GM23248 (cell line): Measurements from ENCODE around the gene RAB31. TPM values are rescaled to one million over a fixed set of nuclear protein-coding genes. Genes with fewer than 3 reads are reported as not detected.
"Not testable (repeated sequence)": the region's sequence is repeated elsewhere in the genome, so short reads cannot be mapped to it uniquely, and the experiment has no call there.

Experiments
- DNase-seq: peaks from one replicate; pipeline ENCODE4 v3.0.0-alpha.2; 2015
- H2AFZ ChIP-seq: fragments of 200-600 bp; sonication (generic); 2 replicates; pipeline ENCODE4 v1.6.1; 2016; ENCODE audit warnings: antibody characterized with exemption
- H3F3A ChIP-seq: fragments of 200-600 bp; sonication (generic); 2 replicates; pipeline ENCODE4 v1.6.1; 2016; ENCODE audit warnings: mild to moderate bottlenecking, antibody characterized with exemption, mixed run types; ENCODE audit not compliant: insufficient read depth
- H3K27ac ChIP-seq: fragments of 200-600 bp; sonication (generic); 2 replicates; pipeline ENCODE4 v1.5.1; 2016; ENCODE audit warnings: mild to moderate bottlenecking
- H3K27me3 ChIP-seq: fragments of 200-600 bp; sonication (generic); replicated peaks from 2 replicates; pipeline ENCODE4 v1.6.1; 2016; ENCODE audit warnings: mild to moderate bottlenecking; ENCODE audit not compliant: insufficient read depth
- H3K36me3 ChIP-seq: fragments of 200-600 bp; sonication (generic); 2 replicates; pipeline ENCODE4 v1.6.1; 2016; ENCODE audit warnings: low read depth, mild to moderate bottlenecking
- H3K4me1 ChIP-seq: fragments of 200-600 bp; sonication (generic); 2 replicates; pipeline ENCODE4 v1.6.1; 2016; ENCODE audit warnings: mild to moderate bottlenecking; ENCODE audit not compliant: insufficient read depth
- H3K4me2 ChIP-seq: fragments of 200-600 bp; sonication (generic); one replicate; pipeline ENCODE4 v1.6.1; 2016; ENCODE audit warnings: mild to moderate bottlenecking; ENCODE audit not compliant: unreplicated experiment
- H3K4me3 ChIP-seq: fragments of 200-600 bp; sonication (generic); 2 replicates; pipeline ENCODE4 v1.5.1; 2016; ENCODE audit warnings: mild to moderate bottlenecking
- H3K79me2 ChIP-seq: fragments of 200-600 bp; sonication (generic); 2 replicates; pipeline ENCODE4 v1.6.1; 2016; ENCODE audit warnings: mild to moderate bottlenecking; ENCODE audit not compliant: insufficient read depth
- H3K9ac ChIP-seq: fragments of 200-600 bp; sonication (generic); 2 replicates; pipeline ENCODE4 v1.6.1; 2016; ENCODE audit warnings: mild to moderate bottlenecking
- H3K9me2 ChIP-seq: fragments of 200-600 bp; sonication (generic); 2 replicates; pipeline ENCODE4 v1.6.1; 2016; ENCODE audit warnings: mixed run types, mild to moderate bottlenecking, moderate library complexity; ENCODE audit not compliant: insufficient read depth
- H3K9me3 ChIP-seq: fragments of 200-600 bp; sonication (generic); one replicate; pipeline ENCODE4 v1.6.1; 2017; ENCODE audit warnings: low read depth
- H4K20me1 ChIP-seq: fragments of 200-600 bp; sonication (generic); 2 replicates; pipeline ENCODE4 v1.6.0; 2016; ENCODE audit not compliant: insufficient read depth
- EZH2 ChIP-seq: fragments of 200-600 bp; sonication (generic); IDR thresholded peaks from 2 replicates; pipeline ENCODE4 v1.6.1; 2018; ENCODE audit warnings: antibody characterized with exemption, mild to moderate bottlenecking; ENCODE audit not compliant: insufficient read depth, poor library complexity, severe bottlenecking
- EZH2phosphoT487 ChIP-seq: fragments of 200-600 bp; sonication (generic); IDR thresholded peaks from 2 replicates; pipeline ENCODE4 v1.6.1; 2018; ENCODE audit warnings: antibody characterized with exemption, moderate library complexity, mild to moderate bottlenecking, low read depth; ENCODE audit not compliant: insufficient read depth
- WGBS, 2 experiments: methylation state at CpG; one replicate each; pipeline ENCODE4 v1.1.6; 2015 to 2017; ENCODE audit warnings: low lambda C conversion rate in 2 of 2, low coverage in 1 of 2; ENCODE audit errors: missing lambda C conversion rate in 2 of 2; 5-methylcytosine and 5-hydroxymethylcytosine counted together
- in situ Hi-C: fragments of 300-500 bp; cut with MboI; formaldehyde crosslinking; loops from 2 replicates; pipeline ENCODE4 v1.15.0; 2020
- polyA plus RNA-seq: library from polyadenylated mRNA; unstranded; fragments of >200 nt; fragmentation: Nextera tagmentation; extraction: Ambion mirVana; gene quantifications from 2 replicates; pipeline ENCODE4 v1.2.1, GENCODE V29; 2016
- total RNA-seq: library from RNA; depleted of rRNA; stranded (reverse); fragments of >200 nt; shearing (Covaris generic); gene quantifications from 2 replicates; pipeline ENCODE4 v1.2.3, GENCODE V29; 2014

Gene RAB31
- total and polyA plus RNA-seq, 2 experiments from 2014 or later: 49.2 to 144 TPM

GRCh38 chr18:9854801-9855676 is 146.9 kb downstream of the RAB31 start:
- 91 to 93% methylated on average over 12 of the region's 12 CpGs for WGBS, 2 experiments
- no peak for TF ChIP-seq EZH2
- TF ChIP-seq EZH2phosphoT487: no peak
- Histone ChIP-seq H3K27me3 (no peaks in the 10 kb centered on the region), H3K79me2 (no peaks in the 10 kb centered on the region), H3K27ac (no peak overlapping the region), H3F3A (no peaks in the 10 kb centered on the region; the same call in 1 of the 2 replicates), H3K4me3 (no peak overlapping the region), H3K9ac (no peak overlapping the region), H3K36me3 (no peaks in the 10 kb centered on the region), H3K4me1 (no peaks in the 10 kb centered on the region), H3K9me3 (no peaks in the 10 kb centered on the region), H3K4me2 (no peak overlapping the region), H3K9me2 (no peaks in the 10 kb centered on the region), H4K20me1 (no peaks in the 10 kb centered on the region), H2AFZ (no peak overlapping the region)
- in situ Hi-C loops: no loop called here
- DNase-seq: no peak

- Histone ChIP-seq H3K9ac (no peak overlapping the region), H3K36me3 (peaks cover 5% of the 10 kb centered on the region; the same call in 1 of the 2 replicates), H3K27ac (no peak overlapping the region), H3K4me1 (no peaks in the 10 kb centered on the region), H3F3A (no peaks in the 10 kb centered on the region; the same call in 1 of the 2 replicates), H3K9me3 (no peaks in the 10 kb centered on the region), H3K9me2 (no peaks in the 10 kb centered on the region), H2AFZ (no peak overlapping the region), H4K20me1 (no peaks in the 10 kb centered on the region), H3K79me2 (no peaks in the 10 kb centered on the region), H3K4me3 (no peak overlapping the region), H3K27me3 (no peaks in the 10 kb centered on the region), H3K4me2 (no peak overlapping the region)
- WGBS, 2 experiments: 94% methylated on average over 9 of the region's 9 CpGs
- no peak for DNase-seq
- in situ Hi-C loops: no loop called here
- TF ChIP-seq EZH2phosphoT487: no peak
- no peak for TF ChIP-seq EZH2
These were observed 147.6 kb downstream of the RAB31 start for GRCh38 chr18:9855681-9856080.

DNA sequence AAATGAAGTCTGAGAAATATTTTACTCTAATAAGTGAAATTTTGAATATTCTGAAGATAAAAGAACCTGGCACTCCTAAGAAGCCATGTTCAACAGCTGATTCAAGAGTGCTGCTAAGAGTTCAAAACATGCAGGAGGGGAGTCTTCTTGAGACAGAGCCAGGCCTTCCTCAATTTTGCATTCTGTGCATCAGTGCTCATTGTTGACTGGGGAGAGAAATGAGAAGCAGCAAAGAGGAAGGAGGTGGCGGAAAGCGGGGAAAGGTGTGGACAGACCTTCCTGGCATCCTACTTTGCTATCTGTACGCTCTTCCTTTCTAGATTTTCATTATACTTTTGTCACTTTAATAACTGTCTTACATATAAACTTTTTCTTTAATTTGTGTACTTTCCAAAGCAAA is 148.0 kb downstream of the RAB31 start:
- Histone ChIP-seq H3K4me2 (no peak overlapping the region), H3K4me3 (no peak overlapping the region), H3K9ac (no peak overlapping the region), H3K9me3 (no peaks in the 10 kb centered on the region), H3K27ac (no peak overlapping the region), H3K79me2 (no peaks in the 10 kb centered on the region), H2AFZ (no peak overlapping the region), H3K4me1 (no peaks in the 10 kb centered on the region), H3K27me3 (no peaks in the 10 kb centered on the region), H4K20me1 (no peaks in the 10 kb centered on the region), H3K9me2 (no peaks in the 10 kb centered on the region), H3F3A (no peaks in the 10 kb centered on the region; the same call in 1 of the 2 replicates), H3K36me3 (peaks cover 6% of the 10 kb centered on the region; the same call in 1 of the 2 replicates)
- DNase-seq: no peak
- WGBS, 2 experiments: 98% methylated on average over 3 of the region's 3 CpGs
- in situ Hi-C loops: no loop called here
- TF ChIP-seq EZH2phosphoT487 (no peak), EZH2 (no peak)

- H2AFZ ChIP-seq, DNase-seq, H3K4me3 ChIP-seq, H3K4me2 ChIP-seq, H3K9me2 ChIP-seq, H3F3A ChIP-seq, H4K20me1 ChIP-seq, in situ Hi-C loops, H3K27ac ChIP-seq, H3K9ac ChIP-seq, H3K4me1 ChIP-seq, H3K79me2 ChIP-seq, H3K9me3 ChIP-seq, H3K27me3 ChIP-seq: not testable (repeated sequence)
- H3K36me3 ChIP-seq: peaks cover 11% of the 10 kb centered on the region; the same call in 1 of the 2 replicates
- WGBS, 2 experiments: 98 to 100% methylated on average over 4 of the region's 4 CpGs
These were observed 149.4 kb downstream of the RAB31 start for GRCh38 chr18:9857479-9857998.
